ENCODE measurements around the gene PRDM16.

PRDM16 gene

DNA sequence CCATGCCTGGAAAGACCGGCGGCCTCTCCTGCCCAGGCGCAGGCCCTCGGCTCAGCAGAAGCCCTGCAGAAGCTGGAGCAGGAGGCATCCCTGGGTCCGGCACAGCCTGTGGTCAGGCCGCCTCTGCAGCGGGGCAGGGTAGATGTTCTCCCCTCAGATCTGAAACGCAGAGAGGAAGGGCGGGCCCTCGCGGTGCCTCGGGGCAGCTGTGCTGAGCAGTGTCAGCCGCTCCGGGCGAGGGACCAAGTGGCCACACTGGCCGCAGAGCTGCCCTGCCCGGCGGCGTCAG, 210.1 kb downstream of the PRDM16 start:
- H3K79me2 ChIP-seq (ENCODE audit: low read length), result no peaks in the 10 kb centered on the region
- H3K36me3 ChIP-seq (replicated peaks; ENCODE audit: insufficient read depth, low read length), result no peaks in the 10 kb centered on the region
- no peak overlapping the region for H2AFZ ChIP-seq (ENCODE audit: low read length)
- no peak overlapping the region for H3K4me3 ChIP-seq (ENCODE audit: low read length)
- H3K4me2 ChIP-seq (ENCODE audit: low read depth, low read length), result no peak overlapping the region
- TF ChIP-seq EZH2phosphoT487 (IDR thresholded peaks at IDR 0.05; ENCODE audit: low read length), result no peak
- no peak for TF ChIP-seq CTCF (IDR thresholded peaks at IDR 0.05; ENCODE audit: low read length)
- no peak for TF ChIP-seq EZH2 (optimal IDR thresholded peaks at IDR 0.05; ENCODE audit: low read depth, low read length)
- H3K9me2 ChIP-seq (replicated peaks; ENCODE audit: insufficient read depth, low read length), result no peaks in the 10 kb centered on the region
- H3K9me3 ChIP-seq (replicated peaks; ENCODE audit: insufficient read depth, low read length), result no peaks in the 10 kb centered on the region
- peaks cover 96% of the 10 kb centered on the region for H3K27me3 ChIP-seq (replicated peaks; ENCODE audit: insufficient read depth, low read length)
- H3K27ac ChIP-seq (ENCODE audit: low read length), result no peak overlapping the region
- H4K20me1 ChIP-seq (ENCODE audit: insufficient read depth, low read length), result no peaks in the 10 kb centered on the region
- H3F3A ChIP-seq (ENCODE audit: insufficient read depth, low read length), result no peaks in the 10 kb centered on the region
- no peak overlapping the region for H3K9ac ChIP-seq (ENCODE audit: low read length)
- H3K4me1 ChIP-seq (ENCODE audit: low read length), result no peaks in the 10 kb centered on the region
- DNase-seq, result no peak

DNA sequence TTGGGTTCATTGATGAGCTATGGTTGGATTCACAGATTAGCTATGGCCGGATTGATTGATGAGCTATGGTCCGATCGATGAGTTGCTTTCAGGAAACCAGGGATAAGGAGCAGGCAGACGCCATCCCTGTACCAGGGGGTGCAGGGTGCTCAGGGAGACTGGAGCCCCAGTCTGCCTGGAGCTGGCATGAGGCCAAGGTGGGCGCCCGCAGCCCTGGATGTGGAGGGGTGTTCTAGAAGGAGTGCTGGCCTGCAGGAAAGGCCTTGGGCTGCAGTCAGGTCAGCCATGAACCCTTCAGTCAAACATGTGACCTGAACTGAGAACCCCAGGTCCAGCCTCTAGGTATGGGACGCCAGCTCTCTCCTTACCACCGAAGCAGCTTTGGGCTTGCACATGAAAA, 212.7 kb downstream of the PRDM16 start:
- no peak overlapping the region for H3K27ac ChIP-seq (ENCODE audit: low read length)
- H3K4me3 ChIP-seq (ENCODE audit: low read length), result no peak overlapping the region
- H3K27me3 ChIP-seq (replicated peaks; ENCODE audit: insufficient read depth, low read length), result peaks cover 96% of the 10 kb centered on the region
- no peak overlapping the region for H3K4me2 ChIP-seq (ENCODE audit: low read depth, low read length)
- TF ChIP-seq CTCF (IDR thresholded peaks at IDR 0.05; ENCODE audit: low read length) (no peak), EZH2phosphoT487 (IDR thresholded peaks at IDR 0.05; ENCODE audit: low read length) (no peak), EZH2 (optimal IDR thresholded peaks at IDR 0.05; ENCODE audit: low read depth, low read length) (no peak)
- H3K36me3 ChIP-seq (replicated peaks; ENCODE audit: insufficient read depth, low read length), result no peaks in the 10 kb centered on the region
- H3F3A ChIP-seq (ENCODE audit: insufficient read depth, low read length), result no peaks in the 10 kb centered on the region
- no peak overlapping the region for H2AFZ ChIP-seq (ENCODE audit: low read length)
- no peaks in the 10 kb centered on the region for H3K4me1 ChIP-seq (ENCODE audit: low read length)
- DNase-seq, result no peak
- H3K9me3 ChIP-seq (replicated peaks; ENCODE audit: insufficient read depth, low read length), result no peaks in the 10 kb centered on the region
- no peaks in the 10 kb centered on the region for H3K79me2 ChIP-seq (ENCODE audit: low read length)
- no peak overlapping the region for H3K9ac ChIP-seq (ENCODE audit: low read length)
- H3K9me2 ChIP-seq (replicated peaks; ENCODE audit: insufficient read depth, low read length), result no peaks in the 10 kb centered on the region
- H4K20me1 ChIP-seq (ENCODE audit: insufficient read depth, low read length), result no peaks in the 10 kb centered on the region

- no peaks in the 10 kb centered on the region for H3K4me1 ChIP-seq (ENCODE audit: low read length)
- H3K27ac ChIP-seq (ENCODE audit: low read length), result no peak overlapping the region
- TF ChIP-seq CTCF (IDR thresholded peaks at IDR 0.05; ENCODE audit: low read length), result no peak
- no peak for TF ChIP-seq EZH2phosphoT487 (IDR thresholded peaks at IDR 0.05; ENCODE audit: low read length)
- no peak for TF ChIP-seq EZH2 (optimal IDR thresholded peaks at IDR 0.05; ENCODE audit: low read depth, low read length)
- no peaks in the 10 kb centered on the region for H3F3A ChIP-seq (ENCODE audit: insufficient read depth, low read length)
- no peaks in the 10 kb centered on the region for H3K36me3 ChIP-seq (replicated peaks; ENCODE audit: insufficient read depth, low read length)
- no peaks in the 10 kb centered on the region for H3K9me2 ChIP-seq (replicated peaks; ENCODE audit: insufficient read depth, low read length)
- no peak for DNase-seq
- peaks cover 95% of the 10 kb centered on the region for H3K27me3 ChIP-seq (replicated peaks; ENCODE audit: insufficient read depth, low read length)
- no peaks in the 10 kb centered on the region for H4K20me1 ChIP-seq (ENCODE audit: insufficient read depth, low read length)
- H2AFZ ChIP-seq (ENCODE audit: low read length), result no peak overlapping the region
- no peak overlapping the region for H3K4me3 ChIP-seq (ENCODE audit: low read length)
- no peak overlapping the region for H3K4me2 ChIP-seq (ENCODE audit: low read depth, low read length)
- no peaks in the 10 kb centered on the region for H3K79me2 ChIP-seq (ENCODE audit: low read length)
- no peak overlapping the region for H3K9ac ChIP-seq (ENCODE audit: low read length)
- no peaks in the 10 kb centered on the region for H3K9me3 ChIP-seq (replicated peaks; ENCODE audit: insufficient read depth, low read length)
These were observed 213.2 kb downstream of the PRDM16 start for GRCh38 chr1:3282186-3282585.
